Neural crest cell (in vitro differentiated cells): ENCODE data around the gene FSTL3. TPM values are rescaled to one million over a fixed set of nuclear protein-coding genes. Genes with fewer than 3 reads are reported as not detected.

Source experiments
- DNase-seq: peaks from one replicate; pipeline ENCODE4 v3.0.0; 2021; ENCODE audit warnings: low read depth, mixed read lengths, low spot score
- H3K27ac Mint-ChIP-seq: one replicate; pipeline ENCODE4 v1.8.0; 2021; ENCODE audit warnings: mild to moderate bottlenecking, mixed read lengths; ENCODE audit not compliant: unreplicated experiment
- H3K27me3 Mint-ChIP-seq: 2 replicates; pipeline ENCODE4 v1.8.0; 2021; ENCODE audit warnings: low read depth, mild to moderate bottlenecking, mixed read lengths
- H3K36me3 Mint-ChIP-seq: 2 replicates; pipeline ENCODE4 v1.8.0; 2021; ENCODE audit warnings: low read depth, mild to moderate bottlenecking, mixed read lengths
- H3K4me1 Mint-ChIP-seq: 2 replicates; pipeline ENCODE4 v1.8.0; 2021; ENCODE audit warnings: mixed read lengths
- H3K4me3 Mint-ChIP-seq: one replicate; pipeline ENCODE4 v1.8.0; 2021; ENCODE audit warnings: mild to moderate bottlenecking, mixed read lengths
- H3K9me3 Mint-ChIP-seq: 2 replicates; pipeline ENCODE4 v1.8.0; 2021; ENCODE audit warnings: mixed read lengths
- CTCF ChIP-seq: fragments of 200-600 bp; sonication (generic); conservative IDR thresholded peaks from 2 replicates; pipeline ENCODE4 v1.5.0; 2021; ENCODE audit warnings: antibody characterized with exemption, mild to moderate bottlenecking
- total RNA-seq: library from RNA; stranded (reverse); gene quantifications from 2 replicates; pipeline ENCODE4 v1.2.1, GENCODE V29; 2021

FSTL3 gene
- total RNA-seq, 1 donor from 2014 or later = 8.9 TPM

DNA sequence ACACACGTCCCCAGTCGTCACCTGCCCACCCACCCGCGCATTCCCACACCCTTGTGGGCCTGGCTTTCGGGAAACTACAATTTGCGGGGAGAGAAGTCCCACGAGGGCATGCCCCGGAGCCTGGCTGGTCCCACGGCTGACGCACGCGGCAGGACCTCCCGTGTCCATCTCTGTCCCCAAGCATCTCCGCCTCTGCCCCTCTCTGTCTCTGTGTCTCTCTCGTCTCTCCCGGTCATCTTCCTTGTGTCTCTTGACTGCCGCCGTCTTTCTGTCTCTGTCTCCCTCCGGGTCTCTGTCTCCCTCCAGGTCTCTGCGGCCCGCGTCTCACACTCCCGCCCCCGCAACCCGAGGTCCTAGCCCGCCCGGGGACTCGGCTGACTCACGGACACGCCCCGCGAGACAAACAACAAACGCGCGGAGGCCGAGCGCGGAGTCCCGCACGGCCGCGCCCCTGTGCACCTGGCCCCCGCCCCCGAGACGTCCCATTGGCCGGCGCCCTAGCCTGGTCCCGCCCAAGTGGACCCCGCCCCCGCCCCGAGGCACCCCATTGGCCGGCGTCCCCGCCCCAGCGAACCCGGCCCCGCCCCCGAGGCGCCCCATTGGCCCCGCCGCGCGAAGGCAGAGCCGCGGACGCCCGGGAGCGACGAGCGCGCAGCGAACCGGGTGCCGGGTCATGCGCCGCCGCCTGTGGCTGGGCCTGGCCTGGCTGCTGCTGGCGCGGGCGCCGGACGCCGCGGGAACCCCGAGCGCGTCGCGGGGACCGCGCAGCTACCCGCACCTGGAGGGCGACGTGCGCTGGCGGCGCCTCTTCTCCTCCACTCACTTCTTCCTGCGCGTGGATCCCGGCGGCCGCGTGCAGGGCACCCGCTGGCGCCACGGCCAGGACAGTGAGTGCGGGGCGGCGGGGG is 36.7 kb upstream of the FSTL3 start, which contains the start of gene FGF22:
Gene FGF22 (plus strand): TSS at position 627 of the 908 bp plus-strand sequence. CDS start 47 bp downstream, at position 674.
- no peak for TF ChIP-seq CTCF
- Mint-ChIP-seq H3K36me3 (no peaks in the 10 kb centered on the region), H3K27ac (no peak within 1 kb of the TSS), H3K27me3 (peaks cover 20% of the 10 kb centered on the region), H3K4me1 (peaks cover 5% of the 10 kb centered on the region), H3K4me3 (peak within 1 kb of the TSS; percentile 70), H3K9me3 (no peaks in the 10 kb centered on the region)
- peak; percentile 90 for DNase-seq

DNA sequence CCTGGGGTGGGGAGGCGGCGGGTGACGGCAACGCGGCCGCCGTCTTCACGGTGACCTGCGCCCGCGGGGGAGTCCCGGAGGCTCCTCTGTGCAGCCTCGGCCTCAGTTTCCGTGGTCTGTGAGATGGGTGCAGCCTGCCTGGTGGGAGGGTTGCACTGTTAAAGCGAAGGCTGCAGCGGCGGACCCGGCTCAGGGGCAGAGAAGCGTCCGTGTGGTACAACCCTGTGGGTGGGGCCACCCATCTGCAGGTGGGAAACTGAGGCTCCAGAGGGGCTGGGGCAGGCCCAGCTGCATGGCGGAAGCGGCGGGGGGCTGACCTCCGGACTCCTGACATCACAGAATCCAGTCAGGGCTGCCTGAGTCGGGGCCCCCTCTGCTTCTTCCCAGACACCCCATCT is 36.0 kb upstream of the FSTL3 start:
- no peak overlapping the region for H3K4me3 Mint-ChIP-seq
- peaks cover 20% of the 10 kb centered on the region for H3K27me3 Mint-ChIP-seq
- peaks cover 5% of the 10 kb centered on the region for H3K4me1 Mint-ChIP-seq
- H3K27ac Mint-ChIP-seq = no peak overlapping the region
- no peaks in the 10 kb centered on the region for H3K36me3 Mint-ChIP-seq
- no peak for TF ChIP-seq CTCF
- DNase-seq = no peak
- H3K9me3 Mint-ChIP-seq = no peaks in the 10 kb centered on the region

GRCh38 chr19:640606-641189 is 35.5 kb upstream of the FSTL3 start:
- no peak overlapping the region for H3K4me3 Mint-ChIP-seq
- no peak overlapping the region for H3K27ac Mint-ChIP-seq

GRCh38 chr19:641702-642101 is 34.5 kb upstream of the FSTL3 start:
- no peak for TF ChIP-seq CTCF
- peaks cover 5% of the 10 kb centered on the region for H3K4me1 Mint-ChIP-seq
- no peaks in the 10 kb centered on the region for H3K9me3 Mint-ChIP-seq
- peaks cover 3% of the 10 kb centered on the region for H3K36me3 Mint-ChIP-seq
- H3K27ac Mint-ChIP-seq = no peak overlapping the region
- peak; percentile 9 for DNase-seq
- peaks cover 20% of the 10 kb centered on the region for H3K27me3 Mint-ChIP-seq
- no peak overlapping the region for H3K4me3 Mint-ChIP-seq

More at GRCh38 chr19:640606-641189, 35.5 kb upstream of the FSTL3 start:
- Mint-ChIP-seq H3K27me3 (peaks cover 20% of the 10 kb centered on the region), H3K36me3 (no peaks in the 10 kb centered on the region), H3K9me3 (no peaks in the 10 kb centered on the region), H3K4me1 (peaks cover 5% of the 10 kb centered on the region)
- DNase-seq = no peak
- TF ChIP-seq CTCF = no peak

- Mint-ChIP-seq H3K4me3 (no peak overlapping the region), H3K4me1 (peaks cover 5% of the 10 kb centered on the region), H3K27ac (no peak overlapping the region), H3K36me3 (peaks cover 3% of the 10 kb centered on the region), H3K9me3 (no peaks in the 10 kb centered on the region), H3K27me3 (peaks cover 14% of the 10 kb centered on the region)
- no peak for DNase-seq
- TF ChIP-seq CTCF = no peak
These were observed 33.1 kb upstream of the FSTL3 start for GRCh38 chr19:642767-643727.
